GM13976 (cell line): ENCODE measurements around the gene RBM20.

Experiments
- DNase-seq: peaks from one replicate; pipeline ENCODE4 v3.0.0; 2012; ENCODE audit warnings: low spot score
- in situ Hi-C: fragments of 300-500 bp; cut with MboI; formaldehyde crosslinking; loops from one replicate; pipeline ENCODE4 v1.12.0; 2022; ENCODE audit warnings: low sequenced_read_pairs, mixed read lengths, inconsistent platforms; ENCODE audit not compliant: unreplicated experiment
- TF ChIP-seq, protein P1 (sequence below): IDR thresholded peaks from 2 replicates; pipeline ENCODE4 v1.5.1; 2012; ENCODE audit warnings: borderline replicate concordance, mild to moderate bottlenecking; ENCODE audit not compliant: insufficient read depth; ENCODE audit errors: extremely low read depth, missing control alignments, control extremely low read depth

RBM20 gene

DNA sequence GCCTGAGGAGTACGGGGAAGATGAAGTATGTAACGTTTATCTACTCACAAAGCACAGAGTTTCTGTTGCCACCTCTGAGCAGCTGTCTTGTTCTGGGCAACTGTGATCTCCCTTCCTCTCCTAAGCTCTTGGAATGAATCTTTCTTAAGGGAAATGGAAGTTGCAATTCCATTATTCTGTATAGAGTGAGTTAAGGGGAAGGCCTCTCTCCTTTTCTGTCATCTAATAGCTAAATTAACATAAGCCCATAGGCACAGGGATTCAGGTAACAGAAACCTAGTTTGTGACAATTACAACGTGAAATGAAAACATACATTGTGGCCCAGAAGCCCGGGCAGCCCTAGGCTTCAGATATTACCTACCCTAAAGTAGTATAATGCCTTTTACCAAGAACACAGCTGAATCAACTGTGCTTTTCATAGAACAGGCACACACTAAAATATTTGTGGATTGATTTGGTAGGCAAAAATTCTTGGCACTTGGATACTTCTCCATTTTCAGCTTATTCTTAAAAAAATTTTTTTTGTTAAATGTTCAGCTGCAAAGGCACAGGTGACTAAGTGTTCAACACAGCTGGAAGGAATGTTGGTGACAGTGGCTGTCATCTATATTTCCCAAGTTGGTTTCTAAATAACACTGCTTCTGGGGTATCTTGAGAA is 223.8 kb downstream of the RBM20 start:
- no peak for DNase-seq
- in situ Hi-C loops: no loop called here
- TF ChIP-seq, protein P1, sequence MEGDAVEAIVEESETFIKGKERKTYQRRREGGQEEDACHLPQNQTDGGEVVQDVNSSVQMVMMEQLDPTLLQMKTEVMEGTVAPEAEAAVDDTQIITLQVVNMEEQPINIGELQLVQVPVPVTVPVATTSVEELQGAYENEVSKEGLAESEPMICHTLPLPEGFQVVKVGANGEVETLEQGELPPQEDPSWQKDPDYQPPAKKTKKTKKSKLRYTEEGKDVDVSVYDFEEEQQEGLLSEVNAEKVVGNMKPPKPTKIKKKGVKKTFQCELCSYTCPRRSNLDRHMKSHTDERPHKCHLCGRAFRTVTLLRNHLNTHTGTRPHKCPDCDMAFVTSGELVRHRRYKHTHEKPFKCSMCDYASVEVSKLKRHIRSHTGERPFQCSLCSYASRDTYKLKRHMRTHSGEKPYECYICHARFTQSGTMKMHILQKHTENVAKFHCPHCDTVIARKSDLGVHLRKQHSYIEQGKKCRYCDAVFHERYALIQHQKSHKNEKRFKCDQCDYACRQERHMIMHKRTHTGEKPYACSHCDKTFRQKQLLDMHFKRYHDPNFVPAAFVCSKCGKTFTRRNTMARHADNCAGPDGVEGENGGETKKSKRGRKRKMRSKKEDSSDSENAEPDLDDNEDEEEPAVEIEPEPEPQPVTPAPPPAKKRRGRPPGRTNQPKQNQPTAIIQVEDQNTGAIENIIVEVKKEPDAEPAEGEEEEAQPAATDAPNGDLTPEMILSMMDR: no peak

DNA sequence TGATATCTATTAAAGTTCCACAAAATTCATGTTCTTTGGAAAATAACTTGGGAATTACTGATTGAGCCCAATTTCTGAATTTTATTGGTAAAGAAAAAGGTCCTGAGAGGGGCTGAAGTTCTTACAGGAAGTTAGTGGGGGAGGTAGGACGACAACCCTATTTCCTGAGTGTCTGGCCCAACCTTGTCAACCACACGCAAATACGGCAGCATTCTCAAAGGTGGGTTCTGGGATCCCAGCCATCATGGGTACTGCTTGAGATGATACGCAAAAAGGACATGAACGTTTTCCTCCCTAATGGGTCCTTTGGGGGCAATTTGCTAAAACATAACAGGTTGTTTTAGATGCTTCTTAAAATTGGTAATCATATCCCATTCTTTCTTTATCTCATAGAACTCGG is 224.8 kb downstream of the RBM20 start:
- DNase-seq: no peak
- in situ Hi-C loops: no loop called here
- TF ChIP-seq, protein P1: no peak

DNA sequence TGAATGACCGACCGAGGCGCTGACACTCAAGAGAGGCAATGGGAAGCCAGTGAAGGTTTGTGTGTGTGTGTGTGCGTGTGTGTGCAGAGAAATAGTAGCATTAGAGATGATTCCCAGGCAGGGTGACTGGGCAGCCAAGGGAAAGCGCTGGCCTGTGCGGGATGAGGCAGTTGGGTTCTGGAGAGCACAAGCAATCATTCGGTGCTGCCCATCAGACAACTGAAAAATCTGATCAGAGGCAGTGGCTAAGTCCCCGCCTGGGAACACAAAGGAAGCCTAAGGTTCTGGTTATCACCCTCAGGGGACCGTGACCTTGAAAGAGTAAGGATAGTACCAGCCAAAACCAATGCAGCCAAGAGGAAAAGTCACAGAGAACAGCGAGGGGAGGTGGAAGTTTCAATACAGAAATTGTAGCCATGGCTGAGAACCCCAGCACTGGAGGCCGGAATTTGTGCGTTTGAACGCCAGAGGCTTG is 226.7 kb downstream of the RBM20 start:
- TF ChIP-seq, protein P1: no peak
- in situ Hi-C loops: no loop called here
- no peak for DNase-seq

DNA sequence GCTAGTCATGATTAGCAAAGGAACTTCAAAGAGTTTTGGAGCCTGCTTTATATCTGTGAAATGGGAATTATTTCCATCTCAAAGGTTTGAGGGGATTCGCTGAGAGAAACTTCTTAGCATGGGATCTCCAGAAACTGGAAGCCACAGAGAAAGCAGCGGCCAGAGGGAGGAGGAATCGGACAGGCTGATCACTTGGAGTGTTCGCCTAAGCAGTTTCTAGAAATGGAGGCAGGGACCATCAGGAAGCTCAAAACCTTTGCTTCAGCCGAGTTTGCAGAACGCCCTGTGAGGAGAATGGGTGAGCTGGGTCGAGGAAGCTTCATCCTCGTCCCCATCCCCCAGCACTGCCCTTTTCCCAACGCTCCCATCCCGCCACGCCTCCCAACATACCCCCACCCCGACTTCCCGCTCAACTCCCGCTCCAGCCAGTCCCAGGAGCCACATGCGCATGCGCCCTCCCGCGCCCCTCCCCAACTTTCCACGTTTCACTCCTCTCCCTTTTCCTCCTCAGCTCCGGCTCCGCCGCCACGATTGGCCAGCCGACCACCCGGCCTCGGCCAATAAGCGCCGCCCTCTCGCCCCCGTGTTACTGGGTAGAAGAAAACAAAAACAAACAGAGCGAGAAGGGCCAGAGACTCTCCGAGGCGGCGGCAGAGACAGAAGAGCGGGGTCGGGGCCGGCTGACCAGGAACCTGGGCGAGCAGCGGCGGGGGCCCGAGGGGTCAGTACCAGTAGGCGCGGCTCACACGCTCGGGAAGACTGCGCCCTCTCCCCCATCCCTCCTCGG is 227.4 kb downstream of the RBM20 start, which contains the start of gene PDCD4:
PDCD4 (plus strand) TSS at position 631 of the 787 bp plus-strand sequence. CDS start 4,100 bp downstream, outside the sequence.
- TF ChIP-seq, protein P1: no peak
- in situ Hi-C loops: no loop called here

DNA sequence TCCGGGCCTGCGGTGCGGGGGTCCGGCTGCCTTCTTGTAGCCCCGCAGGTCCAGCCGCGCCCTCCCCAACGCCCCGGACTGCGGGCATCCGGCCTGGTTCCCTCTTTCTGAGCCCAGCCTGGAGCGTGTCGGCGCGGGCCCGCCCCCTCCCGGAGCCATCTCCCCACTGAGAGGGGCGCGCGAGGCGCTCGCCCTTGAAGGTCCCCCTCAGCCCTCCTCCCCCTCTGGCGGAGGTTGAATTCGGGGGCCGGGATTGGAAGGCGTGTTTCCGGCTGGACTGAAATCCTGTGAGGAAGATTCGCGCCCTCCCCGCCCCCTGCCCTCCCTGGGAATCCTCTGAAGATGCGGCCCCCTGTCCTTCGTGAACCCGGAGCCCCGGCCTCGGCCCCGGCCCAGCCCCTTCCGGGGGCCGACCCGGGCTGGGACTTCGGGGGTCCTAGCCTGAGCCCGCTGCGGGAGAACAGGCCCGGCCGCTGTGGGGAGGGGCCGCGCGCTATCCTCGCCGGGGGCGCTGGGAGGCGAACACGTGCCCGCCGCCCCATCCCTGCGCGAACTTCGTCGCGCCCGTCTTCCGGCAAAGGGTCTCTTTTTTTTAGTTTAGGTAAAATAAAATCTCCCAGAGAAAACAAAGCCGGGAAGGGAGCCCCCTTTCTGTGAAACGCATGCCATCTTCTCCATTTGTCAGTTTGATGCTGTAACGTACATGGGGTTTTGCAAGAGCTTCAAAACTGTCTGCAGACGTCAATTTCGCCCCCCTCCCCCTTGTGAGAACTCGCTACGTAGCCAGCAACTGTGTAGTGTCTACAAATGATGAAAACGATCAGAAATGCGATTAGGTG is 228.2 kb downstream of the RBM20 start:
- TF ChIP-seq, protein P1: peak; percentile 12
- in situ Hi-C loops: no loop called here
- DNase-seq: peak; percentile 59

More for the DNA sequence above, 227.4 kb downstream of the RBM20 start, which contains the start of gene PDCD4:
- DNase-seq: peak; percentile 90
